Stimulated activated CD4-positive, alpha-beta T cell treated with anti-CD3 and anti-CD28 coated beads, Interleukin-12 subunit alpha, Interleukin-12 subunit beta, amount 100 ng/mL, for 24 hours (primary cell): Measurements from ENCODE around the gene CLIP4.
"Not testable (repeated sequence)": the region's sequence is repeated elsewhere in the genome, so short reads cannot be mapped to it uniquely, and the experiment has no call there.

Experiments
- DNase-seq, 2 experiments: peaks; one replicate each; pipeline ENCODE4 v3.0.0-alpha.2; 2020; ENCODE audit warnings: low read depth in 2 of 2

Gene CLIP4

GRCh38 chr2:29114946-29115609 is at the start of gene CLIP4:
CLIP4 (plus strand) TSS chr2:29115415; CDS start chr2:29121389, 5,974 bp downstream.
- DNase-seq: peak; percentile 38 to 47

- no peak for DNase-seq
These were observed 48.8 kb upstream of the CLIP4 start for GRCh38 chr2:29066271-29066860.

- DNase-seq: no peak
These were observed 48.1 kb upstream of the CLIP4 start for GRCh38 chr2:29066997-29067605.

GRCh38 chr2:29068513-29068912 is 46.7 kb upstream of the CLIP4 start:
- DNase-seq: no peak

GRCh38 chr2:29070526-29070925 is 44.7 kb upstream of the CLIP4 start:
- DNase-seq: no peak

GRCh38 chr2:29071032-29071975 is 43.9 kb upstream of the CLIP4 start:
- no peak for DNase-seq

- DNase-seq: no peak
These were observed 43.0 kb upstream of the CLIP4 start for GRCh38 chr2:29072251-29072650.

- no peak for DNase-seq
These were observed 42.1 kb upstream of the CLIP4 start for GRCh38 chr2:29072971-29073725.

- DNase-seq: no peak
These were observed 41.3 kb upstream of the CLIP4 start for GRCh38 chr2:29073933-29074332.

GRCh38 chr2:29074411-29074810 is 40.8 kb upstream of the CLIP4 start, which contains the start of gene PCARE:
PCARE (minus strand) TSS chr2:29074523; CDS start chr2:29074261, 262 bp downstream.
- DNase-seq: no peak

GRCh38 chr2:29075894-29076705 is 39.1 kb upstream of the CLIP4 start:
- no peak for DNase-seq

GRCh38 chr2:29079887-29080286 is 35.3 kb upstream of the CLIP4 start:
- DNase-seq: no peak

- DNase-seq: no peak
These were observed 34.1 kb upstream of the CLIP4 start for GRCh38 chr2:29080886-29081743.

GRCh38 chr2:29082804-29083495 is 32.3 kb upstream of the CLIP4 start:
- no peak for DNase-seq

- no peak for DNase-seq
These were observed 30.7 kb upstream of the CLIP4 start for GRCh38 chr2:29084554-29084953.

- not testable (repeated sequence) for DNase-seq
These were observed 24.9 kb upstream of the CLIP4 start for GRCh38 chr2:29090311-29090710.

- DNase-seq: no peak
These were observed 18.2 kb upstream of the CLIP4 start for GRCh38 chr2:29096969-29097368.

- no peak for DNase-seq
These were observed 17.6 kb upstream of the CLIP4 start for GRCh38 chr2:29097569-29097968.

- DNase-seq: no peak
These were observed 14.7 kb upstream of the CLIP4 start for GRCh38 chr2:29100564-29100963.
